ENCODE results near the gene GOLT1A.

GOLT1A gene

GRCh38 chr1:204213668-204214662 is at the start of gene GOLT1A:
Gene GOLT1A, minus strand, starts transcription at chr1:204213988. Its CDS starts 82 bp downstream, at chr1:204213906.
- peak; percentile 43 for DNase-seq

DNA sequence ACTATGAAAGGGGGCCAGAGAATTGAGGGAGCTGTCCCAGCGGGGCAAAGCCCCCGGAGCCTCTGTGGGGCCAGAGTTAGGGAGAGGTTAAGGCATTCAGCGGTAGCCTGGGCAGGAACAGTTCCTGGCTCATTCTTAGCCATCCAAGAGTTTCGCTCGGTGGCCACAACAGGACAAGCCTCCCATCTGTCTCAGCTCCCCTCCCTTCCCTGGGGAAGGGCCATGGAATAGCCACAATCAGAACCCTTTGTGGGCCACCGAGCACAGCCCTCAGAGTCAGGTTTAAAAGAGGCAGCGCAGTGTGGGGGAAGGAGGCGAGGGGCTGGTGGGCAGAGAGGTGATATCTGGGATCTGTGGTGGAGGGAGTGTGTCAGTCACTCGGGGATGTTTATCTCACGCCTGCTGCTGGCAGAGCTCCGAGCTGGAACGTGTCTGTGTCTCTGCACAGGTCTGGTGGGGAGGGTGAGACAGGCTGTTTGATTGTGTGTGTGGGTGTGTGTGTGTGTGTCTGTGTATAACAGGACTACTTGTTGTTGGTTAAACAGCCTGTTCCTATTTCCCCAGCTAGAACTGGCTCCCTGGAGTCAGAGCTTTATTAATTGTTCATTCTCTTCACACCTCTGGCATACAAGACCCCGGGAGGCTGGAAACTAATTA is 49.6 kb upstream of the GOLT1A start:
- no peak for DNase-seq

- DNase-seq, result no peak
Measured at GRCh38 chr1:204262506-204263253, 48.9 kb upstream of the GOLT1A start.

- DNase-seq, result no peak
Measured at GRCh38 chr1:204261746-204262505, 48.1 kb upstream of the GOLT1A start.

DNA sequence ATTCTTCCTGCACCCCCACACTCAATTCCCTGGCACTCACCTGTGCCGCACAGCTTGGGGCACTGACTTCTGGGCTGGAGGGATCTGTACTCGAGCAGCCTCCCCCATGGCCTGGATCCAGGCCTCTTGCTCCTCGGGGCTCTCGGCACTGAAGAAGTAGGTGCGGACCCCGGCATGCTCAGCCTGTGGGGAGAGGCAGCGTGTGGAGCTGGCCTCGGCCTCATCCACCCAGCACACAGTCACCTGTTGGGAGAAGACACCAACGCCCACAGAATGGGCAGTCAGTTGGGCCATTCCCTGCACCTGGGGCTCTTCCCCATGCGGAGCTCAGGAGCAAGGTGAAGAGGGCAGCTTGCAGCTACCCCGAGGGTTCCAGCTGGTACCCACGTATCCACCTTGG is 47.5 kb upstream of the GOLT1A start:
- no peak for DNase-seq

- no peak for DNase-seq
Measured at GRCh38 chr1:204260601-204261197, 46.9 kb upstream of the GOLT1A start.

DNA sequence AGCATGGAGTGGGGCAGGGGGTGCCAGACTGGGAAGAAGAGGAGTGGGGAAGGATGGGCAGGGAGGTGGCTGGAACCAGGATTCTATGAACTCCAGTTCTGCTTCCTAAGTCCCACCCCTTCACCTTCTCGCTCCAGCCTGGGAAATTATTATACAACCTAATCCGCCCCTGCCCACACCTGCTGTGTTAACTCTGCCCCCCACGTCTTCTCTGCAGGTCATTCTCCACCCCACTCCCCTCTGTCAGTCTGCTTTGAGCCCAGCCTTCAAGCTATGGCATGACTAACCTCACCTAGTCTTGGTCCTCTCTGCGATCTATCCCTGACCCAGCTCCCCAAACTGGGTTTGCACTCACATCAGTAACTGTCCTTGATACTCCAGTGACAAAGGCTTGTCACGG is 46.0 kb upstream of the GOLT1A start:
- no peak for DNase-seq

DNA sequence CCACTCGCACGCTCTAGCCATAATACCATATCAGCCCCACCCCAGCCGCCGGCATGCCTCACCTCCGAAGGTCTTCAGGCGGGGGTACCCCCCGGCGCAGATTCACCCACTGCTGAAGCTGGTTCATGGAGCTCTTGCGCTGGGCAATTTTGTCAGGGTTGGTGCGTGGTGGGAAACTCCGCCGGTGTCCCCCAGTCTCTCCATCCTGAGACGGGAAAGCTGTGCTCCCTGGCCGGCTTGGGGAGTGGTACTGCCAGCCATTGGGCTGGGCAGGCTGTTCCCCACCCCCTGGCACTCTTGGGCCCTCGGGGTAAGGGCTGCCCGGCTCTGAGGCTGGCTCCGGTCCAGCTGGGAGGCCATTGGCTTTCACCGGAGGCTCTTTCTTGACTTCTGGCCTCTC is 45.4 kb upstream of the GOLT1A start:
- DNase-seq, result no peak

- DNase-seq, result peak; percentile 13
Measured at GRCh38 chr1:204258213-204259115, 44.7 kb upstream of the GOLT1A start.

- DNase-seq, result no peak
Measured at GRCh38 chr1:204257446-204257845, 43.7 kb upstream of the GOLT1A start.

DNA sequence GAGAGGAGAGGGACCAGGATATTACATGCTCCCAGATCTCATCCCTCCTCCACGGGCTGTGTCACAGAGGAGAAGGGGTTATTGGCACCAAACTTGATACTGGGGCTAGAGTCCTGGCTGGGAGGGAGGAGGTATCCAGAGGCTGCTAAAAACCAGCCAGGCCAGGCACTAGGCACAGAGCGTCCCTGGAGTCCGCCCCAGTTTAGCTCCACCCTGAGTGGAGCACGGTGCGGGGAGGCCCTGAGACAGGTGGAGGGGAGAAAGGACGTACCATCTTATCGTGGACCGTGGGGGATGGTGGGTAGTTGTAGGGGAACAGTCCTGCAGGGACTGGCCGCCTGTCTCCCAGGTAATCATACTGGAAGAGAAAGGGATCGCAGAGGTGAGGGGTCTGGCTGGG is 42.7 kb upstream of the GOLT1A start:
- DNase-seq, result no peak

GRCh38 chr1:204255966-204256365 is 42.2 kb upstream of the GOLT1A start:
- no peak for DNase-seq

GRCh38 chr1:204255225-204255624 is 41.4 kb upstream of the GOLT1A start:
- no peak for DNase-seq

DNA sequence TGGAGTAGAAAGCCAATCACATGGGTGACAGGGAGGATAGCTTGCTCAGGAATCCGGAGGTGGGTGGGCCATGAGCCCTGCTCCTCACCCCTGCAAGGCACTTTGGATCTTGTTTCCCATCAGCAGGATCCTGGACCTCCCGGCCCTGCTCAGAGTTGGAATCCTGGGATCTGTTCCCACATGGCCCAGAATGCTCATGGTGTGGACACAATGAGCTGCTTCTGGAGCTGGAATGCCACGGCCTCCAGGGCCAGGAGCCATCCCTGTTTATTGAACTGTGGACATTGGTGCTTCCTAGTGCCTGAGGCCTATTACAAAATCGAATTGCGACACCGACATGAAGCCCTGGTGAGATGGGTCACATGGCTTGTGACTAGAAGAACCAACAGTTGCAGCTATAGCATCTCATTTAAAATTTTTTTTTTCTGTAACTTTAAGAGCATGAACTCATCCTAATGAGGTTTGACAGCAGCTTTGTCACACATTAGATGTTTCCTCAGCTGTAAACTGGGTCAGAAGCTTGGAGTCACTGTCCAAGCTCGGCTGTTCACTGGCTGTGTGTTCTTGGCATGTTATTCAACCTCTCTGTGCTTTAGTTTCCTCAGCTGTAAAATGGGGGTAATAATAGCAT is 40.4 kb upstream of the GOLT1A start:
- no peak for DNase-seq

- no peak for DNase-seq
Measured at GRCh38 chr1:204251926-204252689, 38.3 kb upstream of the GOLT1A start.

DNA sequence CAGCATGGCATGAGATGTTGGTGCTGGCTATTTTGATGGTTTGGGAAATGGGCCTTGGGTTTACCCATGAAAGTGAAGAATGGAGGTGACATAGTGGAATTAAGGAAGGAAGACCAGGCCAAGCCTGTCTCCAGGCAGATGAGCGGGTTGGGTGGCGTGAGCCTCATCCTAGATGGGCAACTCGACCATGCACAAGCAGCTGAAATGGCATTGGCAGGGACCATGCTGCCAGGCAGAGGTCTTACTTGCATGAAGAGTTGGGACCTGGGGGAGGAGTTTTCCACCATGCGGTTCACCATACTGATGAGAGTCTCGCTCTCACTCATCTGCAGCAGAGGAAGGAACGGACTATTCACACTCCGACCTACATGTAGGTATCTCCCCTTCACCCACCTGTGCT is 37.5 kb upstream of the GOLT1A start:
- DNase-seq, result no peak

DNA sequence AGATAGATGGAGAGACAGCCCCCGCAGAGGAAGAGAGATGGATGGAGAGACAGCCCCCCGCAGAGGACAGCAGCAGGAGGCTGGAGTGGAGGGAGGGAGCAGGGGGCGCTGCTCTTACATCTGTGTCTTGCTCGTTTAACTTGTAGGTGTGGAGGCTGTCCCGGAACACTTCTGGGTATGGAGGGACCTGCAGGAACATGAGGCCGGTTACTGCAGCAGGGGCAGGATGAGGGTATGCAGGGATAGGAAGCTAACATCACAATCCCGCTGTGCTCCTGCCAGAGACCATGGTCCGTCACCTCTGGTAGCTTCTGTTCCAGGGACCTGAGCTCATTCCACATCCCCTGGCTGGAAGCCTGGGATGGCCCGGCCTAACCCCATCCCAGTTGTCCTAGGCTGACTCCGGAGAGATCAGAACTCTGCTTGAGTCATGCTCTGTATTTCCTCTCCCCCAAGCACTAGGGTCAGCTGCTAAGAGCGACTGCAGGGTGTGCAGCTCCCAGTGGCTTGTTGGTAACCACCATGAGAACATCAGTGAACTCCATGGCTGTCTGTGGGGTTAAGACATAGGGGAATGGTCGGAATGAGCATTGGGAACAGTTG is 36.7 kb upstream of the GOLT1A start:
- DNase-seq, result no peak

- no peak for DNase-seq
Measured at GRCh38 chr1:204249736-204250427, 36.1 kb upstream of the GOLT1A start.

DNA sequence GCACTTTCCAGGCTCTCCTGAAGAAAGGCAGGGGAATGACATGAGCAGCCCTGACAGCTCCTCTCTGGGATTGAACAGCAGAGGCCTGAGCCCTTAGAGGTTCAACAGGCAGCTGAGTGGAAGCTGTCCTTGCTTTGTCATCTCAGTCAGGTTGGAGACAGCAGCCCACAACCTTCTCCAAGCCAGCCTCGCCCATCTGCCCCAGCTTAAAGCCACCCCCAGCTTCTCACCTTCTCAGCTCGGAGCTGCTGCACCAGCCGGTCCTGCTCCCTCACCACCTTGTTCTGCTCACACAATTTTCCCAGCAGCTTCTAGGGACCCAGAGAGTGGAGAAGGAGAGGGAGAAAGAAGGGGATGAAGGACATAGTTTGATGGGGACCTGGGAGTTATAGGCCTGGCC is 35.2 kb upstream of the GOLT1A start:
- no peak for DNase-seq
